Neural cell (in vitro differentiated cells): ENCODE data around the gene RNPEPL1. TPM values are rescaled to one million over a fixed set of nuclear protein-coding genes. Genes with fewer than 3 reads are reported as not detected.

ENCODE experiments used
- H2AFZ ChIP-seq: fragments of 200-600, 300-800 bp; sonication (generic), shearing (Covaris generic); 2 replicates; pipeline ENCODE4 v1.6.0; 2014; ENCODE audit warnings: low read depth, mild to moderate bottlenecking, antibody characterized with exemption, low read length, moderate library complexity
- H3F3A ChIP-seq: fragments of 200-600 bp; shearing (Covaris generic); 2 replicates; pipeline ENCODE4 v1.6.1; 2016; ENCODE audit warnings: mild to moderate bottlenecking, moderate library complexity, mixed read lengths, antibody characterized with exemption, low read length; ENCODE audit not compliant: insufficient read depth, poor library complexity, severe bottlenecking
- H3K27ac ChIP-seq: fragments of 200-600, 300-800 bp; sonication (generic), shearing (Covaris generic); 2 replicates; pipeline ENCODE4 v1.5.1; 2014; ENCODE audit warnings: mild to moderate bottlenecking, low read length, moderate library complexity
- H3K27me3 ChIP-seq: fragments of 300-800, 200-600 bp; sonication (generic), shearing (Covaris generic); 2 replicates; pipeline ENCODE4 v1.6.0; 2014; ENCODE audit warnings: mild to moderate bottlenecking, low read depth, low read length, moderate library complexity; ENCODE audit not compliant: insufficient read depth
- H3K36me3 ChIP-seq: fragments of 300-800, 200-600 bp; sonication (generic), shearing (Covaris generic); 2 replicates; pipeline ENCODE4 v1.5.1; 2014; ENCODE audit warnings: mild to moderate bottlenecking, antibody characterized with exemption, low read length, moderate library complexity; ENCODE audit not compliant: insufficient read depth
- H3K4me2 ChIP-seq: fragments of 300-800, 200-600 bp; sonication (generic), shearing (Covaris generic); 2 replicates; pipeline ENCODE4 v1.6.0; 2014; ENCODE audit warnings: mild to moderate bottlenecking, low read length
- H3K4me3 ChIP-seq: fragments of 300-800, 200-600 bp; sonication (generic), shearing (Covaris generic); 2 replicates; pipeline ENCODE4 v1.5.1; 2014; ENCODE audit warnings: mild to moderate bottlenecking, low read length, moderate library complexity
- H3K79me2 ChIP-seq: fragments of 200-600 bp; shearing (Covaris generic); replicated peaks from 2 replicates; pipeline ENCODE4 v1.6.0; 2014; ENCODE audit warnings: mild to moderate bottlenecking, low read length, moderate library complexity; ENCODE audit not compliant: insufficient read depth
- H3K9ac ChIP-seq: fragments of 300-800, 200-600 bp; sonication (generic), shearing (Covaris generic); 2 replicates; pipeline ENCODE4 v1.6.1; 2016; ENCODE audit warnings: mild to moderate bottlenecking, low read length, mixed read lengths
- H3K9me2 ChIP-seq: fragments of 200-600 bp; shearing (Covaris generic); 2 replicates; pipeline ENCODE4 v1.6.1; 2016; ENCODE audit warnings: mild to moderate bottlenecking, low read length, mixed read lengths; ENCODE audit not compliant: insufficient read depth
- H3K9me3 ChIP-seq: fragments of 200-600, 300-800 bp; sonication (generic), shearing (Covaris generic); 2 replicates; pipeline ENCODE4 v1.6.1; 2016; ENCODE audit warnings: mild to moderate bottlenecking, mixed run types, low read length, moderate library complexity, mixed read lengths
- H4K20me1 ChIP-seq: fragments of 200-600 bp; shearing (Covaris generic); 2 replicates; pipeline ENCODE4 v1.6.1; 2016; ENCODE audit warnings: mild to moderate bottlenecking, mixed run types; ENCODE audit not compliant: insufficient read depth
- CTCF ChIP-seq: fragments of 450-650 bp; IDR thresholded peaks from 2 replicates; pipeline ENCODE4 v1.5.1; 2014; ENCODE audit warnings: antibody characterized with exemption, mild to moderate bottlenecking, moderate library complexity; ENCODE audit not compliant: poor library complexity, severe bottlenecking
- EP300 ChIP-seq: fragments of 450-650 bp; conservative IDR thresholded peaks from 2 replicates; pipeline ENCODE4 v1.6.1; 2014; ENCODE audit warnings: antibody characterized with exemption, mild to moderate bottlenecking, moderate library complexity; ENCODE audit not compliant: poor library complexity, severe bottlenecking
- EZH2 ChIP-seq: fragments of 200-600, 300-800 bp; shearing (Covaris generic), sonication (generic); IDR thresholded peaks from 2 replicates; pipeline ENCODE4 v1.6.1; 2014; ENCODE audit warnings: antibody characterized with exemption, low read length, borderline replicate concordance, mild to moderate bottlenecking; ENCODE audit not compliant: insufficient read depth, poor library complexity, severe bottlenecking
- MXI1 ChIP-seq: fragments of 450-650 bp; conservative IDR thresholded peaks from 2 replicates; pipeline ENCODE4 v1.6.1; 2014; ENCODE audit warnings: antibody characterized with exemption, mild to moderate bottlenecking; ENCODE audit not compliant: poor library complexity, severe bottlenecking
- POLR2AphosphoS5 ChIP-seq: IDR thresholded peaks from 2 replicates; pipeline ENCODE4 v1.6.1; 2012
- RAD21 ChIP-seq: fragments of 450-650 bp; conservative IDR thresholded peaks from 2 replicates; pipeline ENCODE4 v1.6.1; 2014; ENCODE audit warnings: antibody characterized with exemption, mild to moderate bottlenecking, moderate library complexity
- REST ChIP-seq: IDR thresholded peaks from 2 replicates; pipeline ENCODE4 v1.6.1; 2012; ENCODE audit warnings: borderline replicate concordance
- SMC3 ChIP-seq: fragments of 450-650 bp; conservative IDR thresholded peaks from 2 replicates; pipeline ENCODE4 v1.6.1; 2014; ENCODE audit warnings: antibody characterized with exemption, mild to moderate bottlenecking, moderate library complexity; ENCODE audit not compliant: poor library complexity
- TAF1 ChIP-seq: IDR thresholded peaks from 2 replicates; pipeline ENCODE4 v1.6.1; 2012; ENCODE audit warnings: low read depth
- polyA plus RNA-seq: library from polyadenylated mRNA; depleted of rRNA; stranded (reverse); fragments of >200 nt; gene quantifications from 2 replicates; pipeline ENCODE4 v1.2.3, GENCODE V29; 2014

Gene RNPEPL1
- polyA plus RNA-seq, 1 donor from 2014 or later = 16.1 TPM

DNA sequence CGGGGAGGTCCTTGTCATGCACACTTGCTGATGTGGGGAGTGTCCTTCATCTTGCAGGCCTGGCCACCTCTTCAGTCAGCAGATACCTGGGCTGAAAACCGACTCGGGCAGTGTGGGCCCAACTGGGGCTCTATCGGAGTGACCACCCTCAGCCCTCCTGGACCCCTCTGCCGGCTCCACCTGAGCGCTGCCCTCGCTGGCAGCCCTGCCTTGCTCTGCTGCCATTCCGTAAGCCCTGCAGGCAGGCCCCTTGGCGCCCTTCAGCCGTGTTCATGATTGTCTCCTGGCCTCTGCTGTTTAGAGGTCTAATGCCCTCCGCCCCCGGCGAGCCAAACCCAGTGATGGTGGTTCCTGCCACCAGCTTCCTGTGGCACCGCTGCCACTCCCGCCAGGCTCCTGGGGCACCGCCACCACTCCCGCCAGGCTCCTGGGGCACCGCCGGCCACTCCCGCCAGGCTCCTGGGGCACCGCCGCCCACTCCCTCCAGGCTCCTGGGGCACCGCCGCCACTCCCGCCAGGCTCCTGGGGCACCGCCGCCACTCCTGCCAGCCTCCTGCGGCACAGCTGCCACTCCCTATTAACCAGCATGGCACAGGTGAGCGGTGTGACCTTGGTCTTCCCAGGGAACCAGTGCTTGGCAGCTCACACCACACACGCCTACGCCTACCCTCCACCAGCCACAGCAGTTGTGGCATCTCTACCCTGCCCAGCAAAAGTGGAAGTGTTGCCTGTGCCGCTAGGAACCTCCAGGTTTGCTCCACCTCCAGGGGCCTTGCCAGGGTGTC lies 34.2 kb downstream of the RNPEPL1 start:
- Histone ChIP-seq H3K9me2 (no peaks in the 10 kb centered on the region), H3K27ac (no peak overlapping the region), H3K4me3 (no peak overlapping the region), H3K79me2 (no peaks in the 10 kb centered on the region), H3K9me3 (no peaks in the 10 kb centered on the region), H4K20me1 (no peaks in the 10 kb centered on the region), H3K36me3 (no peaks in the 10 kb centered on the region), H3K27me3 (no peaks in the 10 kb centered on the region), H3K9ac (no peak overlapping the region), H3K4me2 (no peak overlapping the region), H3F3A (no peaks in the 10 kb centered on the region), H2AFZ (no peak overlapping the region)
- TF ChIP-seq POLR2AphosphoS5 (no peak), CTCF (no peak), RAD21 (no peak), EZH2 (no peak), EP300 (no peak), TAF1 (no peak), SMC3 (no peak), REST (no peak), MXI1 (no peak)

GRCh38 chr2:240603081-240603835 lies 35.0 kb downstream of the RNPEPL1 start:
- no peaks in the 10 kb centered on the region for H4K20me1 ChIP-seq
- H3K4me3 ChIP-seq = no peak overlapping the region
- no peaks in the 10 kb centered on the region for H3K27me3 ChIP-seq
- H3K9me3 ChIP-seq = no peaks in the 10 kb centered on the region
- no peaks in the 10 kb centered on the region for H3K36me3 ChIP-seq
- TF ChIP-seq POLR2AphosphoS5 (no peak), EP300 (no peak), SMC3 (no peak), MXI1 (no peak), TAF1 (no peak), REST (no peak), RAD21 (no peak), CTCF (no peak), EZH2 (no peak)
- H3K9me2 ChIP-seq = no peaks in the 10 kb centered on the region
- H3K4me2 ChIP-seq = no peak overlapping the region
- H3F3A ChIP-seq = no peaks in the 10 kb centered on the region
- no peak overlapping the region for H2AFZ ChIP-seq
- H3K27ac ChIP-seq = no peak overlapping the region
- no peak overlapping the region for H3K9ac ChIP-seq
- H3K79me2 ChIP-seq = no peaks in the 10 kb centered on the region
